Measurements from ENCODE around the gene RAET1G. TPM values are rescaled to one million over a fixed set of nuclear protein-coding genes. Genes with fewer than 3 reads are reported as not detected.

The RAET1G gene
- total and polyA plus RNA-seq, 2 of the 13 experiments (the other 11 are each of a cell fraction or from before 2014, with no cell fraction given) = not detected

DNA sequence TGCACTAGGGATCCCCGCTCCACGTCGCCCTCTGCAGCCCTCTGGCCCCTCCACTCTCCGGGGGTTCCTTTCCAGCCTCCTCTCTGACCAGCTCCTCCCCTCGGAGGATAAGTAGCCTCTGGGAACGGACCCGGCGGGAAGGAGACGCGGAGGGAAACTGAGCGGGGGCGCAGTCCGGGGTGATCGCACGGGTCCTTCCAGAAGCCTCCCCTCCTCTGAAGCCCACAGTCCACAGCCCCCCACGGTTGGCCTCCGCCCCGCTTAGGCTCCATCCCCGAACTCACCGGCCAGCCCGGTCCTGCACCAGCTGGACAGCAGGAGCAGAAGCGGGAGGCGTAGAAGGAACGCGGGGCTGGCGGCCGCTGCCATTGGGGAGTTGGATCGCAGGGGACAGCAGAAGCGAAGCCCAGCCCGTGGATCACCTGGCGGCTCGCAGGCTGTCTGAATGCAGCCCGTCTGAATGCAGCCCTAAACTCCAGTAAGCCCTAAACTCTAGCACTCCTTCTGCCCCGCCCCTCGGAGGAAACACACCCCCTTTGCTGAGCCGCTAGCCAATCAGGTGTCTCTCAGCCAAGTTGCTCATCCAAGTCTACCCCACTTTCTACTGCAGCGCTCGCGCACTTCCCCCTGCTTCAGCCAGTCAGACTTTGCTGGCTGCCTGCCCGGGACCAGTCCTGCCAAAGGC is at the start of gene RAET1G (continued):
- TF ChIP-seq, protein P1, sequence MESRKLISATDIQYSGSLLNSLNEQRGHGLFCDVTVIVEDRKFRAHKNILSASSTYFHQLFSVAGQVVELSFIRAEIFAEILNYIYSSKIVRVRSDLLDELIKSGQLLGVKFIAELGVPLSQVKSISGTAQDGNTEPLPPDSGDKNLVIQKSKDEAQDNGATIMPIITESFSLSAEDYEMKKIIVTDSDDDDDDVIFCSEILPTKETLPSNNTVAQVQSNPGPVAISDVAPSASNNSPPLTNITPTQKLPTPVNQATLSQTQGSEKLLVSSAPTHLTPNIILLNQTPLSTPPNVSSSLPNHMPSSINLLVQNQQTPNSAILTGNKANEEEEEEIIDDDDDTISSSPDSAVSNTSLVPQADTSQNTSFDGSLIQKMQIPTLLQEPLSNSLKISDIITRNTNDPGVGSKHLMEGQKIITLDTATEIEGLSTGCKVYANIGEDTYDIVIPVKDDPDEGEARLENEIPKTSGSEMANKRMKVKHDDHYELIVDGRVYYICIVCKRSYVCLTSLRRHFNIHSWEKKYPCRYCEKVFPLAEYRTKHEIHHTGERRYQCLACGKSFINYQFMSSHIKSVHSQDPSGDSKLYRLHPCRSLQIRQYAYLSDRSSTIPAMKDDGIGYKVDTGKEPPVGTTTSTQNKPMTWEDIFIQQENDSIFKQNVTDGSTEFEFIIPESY (CRISPR knock-in tag; IDR thresholded peaks at IDR 0.05) = no peak
- TF ChIP-seq CENPT (CRISPR knock-in tag; IDR thresholded peaks at IDR 0.05; ENCODE audit: low read depth) (no peak), NCOR1 (IDR thresholded peaks at IDR 0.05; ENCODE audit: borderline replicate concordance, low read length) (no peak), KDM2A (CRISPR knock-in tag; IDR thresholded peaks at IDR 0.05; ENCODE audit: borderline replicate concordance, low read depth) (peak; percentile 45; the same call in 1 of the 2 replicates), SP2 (CRISPR knock-in tag; IDR thresholded peaks at IDR 0.05) (peak; percentile 14; the same call in 1 of the 2 replicates), YEATS4 (CRISPR knock-in tag; IDR thresholded peaks at IDR 0.05; ENCODE audit: borderline replicate concordance) (no peak), NFYC (CRISPR knock-in tag; IDR thresholded peaks at IDR 0.05) (peak; percentile 69), FOXM1 (CRISPR knock-in tag; IDR thresholded peaks at IDR 0.05) (no peak), XRCC5 (optimal IDR thresholded peaks at IDR 0.05; ENCODE audit: low read length) (peak; percentile 76), GTF2F1 (IDR thresholded peaks at IDR 0.05; ENCODE audit: low read length) (no peak), SRY (CRISPR knock-in tag; IDR thresholded peaks at IDR 0.05) (no peak), DMAP1 (CRISPR knock-in tag; IDR thresholded peaks at IDR 0.05) (no peak), ZNF160 (CRISPR knock-in tag; IDR thresholded peaks at IDR 0.05) (no peak), ZNF841 (CRISPR knock-in tag; IDR thresholded peaks at IDR 0.05; ENCODE audit: borderline replicate concordance) (no peak), RAD21 (CRISPR knock-in tag; IDR thresholded peaks at IDR 0.05) (no peak), ZNF260 (CRISPR knock-in tag; IDR thresholded peaks at IDR 0.05; ENCODE audit: borderline replicate concordance, low read depth) (no peak), ZNF891 (CRISPR knock-in tag; IDR thresholded peaks at IDR 0.05) (no peak; the same call in 1 of the 2 replicates), ZNF20 (CRISPR knock-in tag; IDR thresholded peaks at IDR 0.05) (no peak), TBL1XR1 (IDR thresholded peaks at IDR 0.05; ENCODE audit: borderline replicate concordance, low read length, partially characterized antibody) (no peak), ZNF782 (CRISPR knock-in tag; IDR thresholded peaks at IDR 0.05; ENCODE audit: borderline replicate concordance) (0 out of 2 replicates have a peak, but pooled peaks have one; percentile 39)
- TF ChIP-seq, protein P2, sequence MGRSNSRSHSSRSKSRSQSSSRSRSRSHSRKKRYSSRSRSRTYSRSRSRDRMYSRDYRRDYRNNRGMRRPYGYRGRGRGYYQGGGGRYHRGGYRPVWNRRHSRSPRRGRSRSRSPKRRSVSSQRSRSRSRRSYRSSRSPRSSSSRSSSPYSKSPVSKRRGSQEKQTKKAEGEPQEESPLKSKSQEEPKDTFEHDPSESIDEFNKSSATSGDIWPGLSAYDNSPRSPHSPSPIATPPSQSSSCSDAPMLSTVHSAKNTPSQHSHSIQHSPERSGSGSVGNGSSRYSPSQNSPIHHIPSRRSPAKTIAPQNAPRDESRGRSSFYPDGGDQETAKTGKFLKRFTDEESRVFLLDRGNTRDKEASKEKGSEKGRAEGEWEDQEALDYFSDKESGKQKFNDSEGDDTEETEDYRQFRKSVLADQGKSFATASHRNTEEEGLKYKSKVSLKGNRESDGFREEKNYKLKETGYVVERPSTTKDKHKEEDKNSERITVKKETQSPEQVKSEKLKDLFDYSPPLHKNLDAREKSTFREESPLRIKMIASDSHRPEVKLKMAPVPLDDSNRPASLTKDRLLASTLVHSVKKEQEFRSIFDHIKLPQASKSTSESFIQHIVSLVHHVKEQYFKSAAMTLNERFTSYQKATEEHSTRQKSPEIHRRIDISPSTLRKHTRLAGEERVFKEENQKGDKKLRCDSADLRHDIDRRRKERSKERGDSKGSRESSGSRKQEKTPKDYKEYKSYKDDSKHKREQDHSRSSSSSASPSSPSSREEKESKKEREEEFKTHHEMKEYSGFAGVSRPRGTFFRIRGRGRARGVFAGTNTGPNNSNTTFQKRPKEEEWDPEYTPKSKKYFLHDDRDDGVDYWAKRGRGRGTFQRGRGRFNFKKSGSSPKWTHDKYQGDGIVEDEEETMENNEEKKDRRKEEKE (IDR thresholded peaks at IDR 0.05) = no peak
- TF ChIP-seq, protein P3, sequence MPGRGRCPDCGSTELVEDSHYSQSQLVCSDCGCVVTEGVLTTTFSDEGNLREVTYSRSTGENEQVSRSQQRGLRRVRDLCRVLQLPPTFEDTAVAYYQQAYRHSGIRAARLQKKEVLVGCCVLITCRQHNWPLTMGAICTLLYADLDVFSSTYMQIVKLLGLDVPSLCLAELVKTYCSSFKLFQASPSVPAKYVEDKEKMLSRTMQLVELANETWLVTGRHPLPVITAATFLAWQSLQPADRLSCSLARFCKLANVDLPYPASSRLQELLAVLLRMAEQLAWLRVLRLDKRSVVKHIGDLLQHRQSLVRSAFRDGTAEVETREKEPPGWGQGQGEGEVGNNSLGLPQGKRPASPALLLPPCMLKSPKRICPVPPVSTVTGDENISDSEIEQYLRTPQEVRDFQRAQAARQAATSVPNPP (CRISPR knock-in tag; IDR thresholded peaks at IDR 0.05) = no peak
- TF ChIP-seq, protein P4, sequence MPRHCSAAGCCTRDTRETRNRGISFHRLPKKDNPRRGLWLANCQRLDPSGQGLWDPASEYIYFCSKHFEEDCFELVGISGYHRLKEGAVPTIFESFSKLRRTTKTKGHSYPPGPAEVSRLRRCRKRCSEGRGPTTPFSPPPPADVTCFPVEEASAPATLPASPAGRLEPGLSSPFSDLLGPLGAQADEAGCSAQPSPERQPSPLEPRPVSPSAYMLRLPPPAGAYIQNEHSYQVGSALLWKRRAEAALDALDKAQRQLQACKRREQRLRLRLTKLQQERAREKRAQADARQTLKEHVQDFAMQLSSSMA (CRISPR knock-in tag; IDR thresholded peaks at IDR 0.05) = no peak
- TF ChIP-seq, protein P5, sequence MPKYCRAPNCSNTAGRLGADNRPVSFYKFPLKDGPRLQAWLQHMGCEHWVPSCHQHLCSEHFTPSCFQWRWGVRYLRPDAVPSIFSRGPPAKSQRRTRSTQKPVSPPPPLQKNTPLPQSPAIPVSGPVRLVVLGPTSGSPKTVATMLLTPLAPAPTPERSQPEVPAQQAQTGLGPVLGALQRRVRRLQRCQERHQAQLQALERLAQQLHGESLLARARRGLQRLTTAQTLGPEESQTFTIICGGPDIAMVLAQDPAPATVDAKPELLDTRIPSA (CRISPR knock-in tag; IDR thresholded peaks at IDR 0.05; ENCODE audit: borderline replicate concordance) = no peak
